Mucosa of descending colon (tissue), 3 donors: ENCODE data around the gene TPBGL. TPM values are rescaled to one million over a fixed set of nuclear protein-coding genes. Genes with fewer than 3 reads are reported as not detected.

Experiments
- ATAC-seq: fragments of 200-7000 bp; cut with Tn5 transposase; one replicate; pipeline ENCODE4 v1.9.1; 2020; ENCODE audit warnings: mild to moderate bottlenecking, moderate library complexity
- DNase-seq, 3 donors: peaks; one replicate each; pipeline ENCODE4 v3.0.0-alpha.2; 2020
- H3K36me3 ChIP-seq: fragments of 200-600 bp; one replicate; pipeline ENCODE4 v1.8.0; 2021; ENCODE audit warnings: low read depth, mild to moderate bottlenecking
- H3K4me1 ChIP-seq: fragments of 200-600 bp; one replicate; pipeline ENCODE4 v1.8.0; 2021; ENCODE audit warnings: low read depth, mild to moderate bottlenecking
- H3K4me3 ChIP-seq: fragments of 200-600 bp; one replicate; pipeline ENCODE4 v1.8.0; 2021; ENCODE audit warnings: mild to moderate bottlenecking
- H3K9me3 ChIP-seq: fragments of 200-600 bp; one replicate; pipeline ENCODE4 v1.8.0; 2021; ENCODE audit warnings: mild to moderate bottlenecking
- CTCF ChIP-seq: fragments of 200-600 bp; IDR thresholded peaks from one replicate; pipeline ENCODE4 v1.8.0; 2022; ENCODE audit warnings: antibody characterized with exemption, mild to moderate bottlenecking
- intact Hi-C, 2 donors: fragments of 100-400 bp; cut with DNase I in 1 of 2; cut with micrococcal nuclease in 1 of 2; formaldehyde crosslinking; loops; one replicate each; pipeline versions ENCODE4 v1.11.0 to v1.11.1; 2022; cut with DNase I, micrococcal nuclease
- total RNA-seq, 3 donors: library from RNA; stranded (reverse); fragmentation: NEBNext Ultra II Directional in 2 of 3; extraction: Animal tissue kit (Norgen Biotek cat#: 25700) in 2 of 3; gene quantifications; one replicate each; pipeline versions ENCODE4 v1.2.1 to v1.2.4, GENCODE V29; 2021 to 2023
- donor health status: DM: no; HTN: no; CAD: no; lungs with moderate emphysema.
- donor health status: DM: no; HTN: no; CAD: no.
- donor health status: DM: no; HTN: yes; CAD: no.

TPBGL gene
- total RNA-seq, 3 donors from 2014 or later, result 0.17 to 0.57 TPM; not detected in 1

DNA sequence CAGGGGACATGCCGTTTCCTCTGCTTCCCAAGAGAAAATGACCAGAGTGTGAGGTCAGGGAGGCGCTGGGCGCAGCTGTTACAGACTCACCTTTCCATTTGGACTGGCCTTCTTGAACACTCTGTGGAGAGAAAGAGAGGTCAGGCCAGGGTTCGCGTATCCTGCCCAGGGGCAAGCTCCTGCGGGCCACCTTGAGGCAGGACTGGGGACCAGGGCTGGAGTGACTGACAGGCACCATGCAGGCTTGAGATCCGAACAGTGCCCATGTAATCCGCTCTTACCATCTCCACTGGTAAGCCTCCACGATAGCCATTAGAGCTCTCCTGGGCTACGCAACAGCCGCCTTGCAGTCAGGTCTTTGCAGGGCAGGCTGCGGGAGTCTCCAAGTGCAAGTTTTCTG lies 49.3 kb downstream of the TPBGL start:
- DNase-seq (peak in 1 of 3 donors; percentile 36), ATAC-seq (no peak)
- TF ChIP-seq CTCF, result no peak
- Histone ChIP-seq H3K36me3 (no peaks in the 10 kb centered on the region), H3K9me3 (no peaks in the 10 kb centered on the region), H3K4me3 (no peak overlapping the region), H3K4me1 (no peaks in the 10 kb centered on the region)
- intact Hi-C loops, result no loop called here

DNA sequence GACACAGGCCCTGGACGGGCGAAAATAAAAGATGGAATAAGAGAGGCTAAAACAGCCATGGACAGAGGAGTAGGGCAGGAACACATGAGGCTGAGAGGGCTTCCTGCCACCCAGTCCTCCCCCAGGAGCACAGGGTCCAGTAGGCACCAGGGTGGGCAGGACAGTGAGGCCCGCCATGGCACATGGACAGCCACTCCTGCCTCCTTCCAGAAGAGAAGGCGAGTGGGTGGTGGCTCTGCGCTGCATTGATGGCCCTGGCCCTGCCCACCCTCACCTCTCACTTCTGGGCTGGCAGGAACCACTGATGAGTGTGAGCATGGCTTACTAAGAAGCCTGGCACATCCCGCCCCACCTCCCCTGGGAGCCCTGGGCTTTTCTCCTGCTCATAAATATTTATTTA lies 51.2 kb downstream of the TPBGL start:
- intact Hi-C loops, result no loop called here
- ATAC-seq, result no peak
- TF ChIP-seq CTCF, result no peak
- Histone ChIP-seq H3K36me3 (no peaks in the 10 kb centered on the region), H3K4me1 (no peaks in the 10 kb centered on the region), H3K4me3 (no peak overlapping the region), H3K9me3 (no peaks in the 10 kb centered on the region)
- DNase-seq, result peak in 1 of 3 donors; percentile 31

- intact Hi-C loops, result no loop called here
- no peaks in the 10 kb centered on the region for H3K4me1 ChIP-seq
- no peaks in the 10 kb centered on the region for H3K9me3 ChIP-seq
- H3K36me3 ChIP-seq, result no peaks in the 10 kb centered on the region
- no peak for TF ChIP-seq CTCF
- DNase-seq, result peak in 1 of 3 donors; percentile 11
- H3K4me3 ChIP-seq, result no peak overlapping the region
- no peak for ATAC-seq
These were observed 52.4 kb downstream of the TPBGL start for GRCh38 chr11:75292943-75293342.

Other genes with a start within 250 kb of the TPBGL start
- not detected for gene OR2AT4, start 143.9 kb upstream of the TPBGL start, total RNA-seq
- 10 to 100 TPM; 65.6 to 93.0 (median 73.1) TPM for gene SLCO2B1, start 89.7 kb upstream of the TPBGL start, total RNA-seq
- 100 to 1,000 TPM in 2 of 3 donors, 10 to 100 TPM in 1; 76.7 to 128 (median 121) TPM for gene ARRB1, start 110.9 kb downstream of the TPBGL start, total RNA-seq
- gene RPS3, start 158.7 kb downstream of the TPBGL start, total RNA-seq, result 1,000 to 10,000 TPM; 1,703 to 2,122 (median 2,056) TPM
- 1 to 10 TPM in 1 of 3 donors, under 1 TPM in 2; 0.25 to 1.7 (median 0.49) TPM for gene KLHL35, start 192.4 kb downstream of the TPBGL start, total RNA-seq